NCI-H2029 (cell line): ENCODE measurements around the gene LETMD1.

Experiments
- DNase-seq: peaks from one replicate; lab custom pipeline; 2025; lab: John Stamatoyannopoulos, UW

Gene LETMD1

DNA sequence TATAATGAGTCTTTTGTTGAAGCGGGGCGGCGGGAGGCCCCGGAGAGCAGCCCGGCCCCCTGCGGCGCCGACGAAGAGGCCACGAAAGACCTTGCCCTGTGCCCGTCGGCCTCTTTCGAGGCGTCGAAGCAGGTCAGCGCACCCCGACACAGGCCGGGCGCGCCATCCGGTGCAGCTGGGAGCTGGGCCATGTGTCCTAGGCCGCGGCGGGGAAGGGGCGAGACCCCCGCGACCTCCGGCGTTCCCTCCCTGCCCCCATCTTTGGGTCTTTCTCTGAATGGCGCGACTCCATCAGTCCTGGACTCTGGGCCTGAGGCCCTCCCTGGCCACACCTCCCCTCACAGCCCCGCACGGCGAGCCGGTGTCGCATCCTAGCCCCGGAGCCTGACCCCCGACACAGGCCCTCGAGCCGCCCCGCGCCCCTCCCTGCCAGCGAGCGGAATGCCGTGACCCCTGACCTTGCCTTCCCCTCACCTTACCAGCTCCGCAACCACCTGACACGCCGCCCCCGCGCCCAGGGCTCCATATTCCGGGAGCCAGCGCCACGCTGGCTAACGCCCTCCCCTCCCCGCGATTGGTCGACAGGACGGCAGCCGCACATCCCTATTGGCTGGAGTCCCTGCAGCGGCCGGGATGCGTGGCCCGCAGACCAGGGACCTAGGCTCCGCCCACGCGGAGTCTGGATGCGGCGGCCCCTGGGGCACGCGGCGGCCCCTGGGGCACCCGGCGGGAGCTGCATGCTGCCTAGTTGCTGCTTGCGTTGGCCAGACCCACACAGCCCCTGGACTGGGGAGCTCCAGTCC, 22.1 kb upstream of the LETMD1 start, which contains the start of gene SLC11A2:
Gene SLC11A2 (minus strand): TSS at position 549 of the 803 bp plus-strand sequence. CDS start 15,656 bp downstream, outside the sequence.
- peak; percentile 95 for DNase-seq

GRCh38 chr12:51027342-51027835, 20.7 kb upstream of the LETMD1 start:
- DNase-seq: no peak

DNA sequence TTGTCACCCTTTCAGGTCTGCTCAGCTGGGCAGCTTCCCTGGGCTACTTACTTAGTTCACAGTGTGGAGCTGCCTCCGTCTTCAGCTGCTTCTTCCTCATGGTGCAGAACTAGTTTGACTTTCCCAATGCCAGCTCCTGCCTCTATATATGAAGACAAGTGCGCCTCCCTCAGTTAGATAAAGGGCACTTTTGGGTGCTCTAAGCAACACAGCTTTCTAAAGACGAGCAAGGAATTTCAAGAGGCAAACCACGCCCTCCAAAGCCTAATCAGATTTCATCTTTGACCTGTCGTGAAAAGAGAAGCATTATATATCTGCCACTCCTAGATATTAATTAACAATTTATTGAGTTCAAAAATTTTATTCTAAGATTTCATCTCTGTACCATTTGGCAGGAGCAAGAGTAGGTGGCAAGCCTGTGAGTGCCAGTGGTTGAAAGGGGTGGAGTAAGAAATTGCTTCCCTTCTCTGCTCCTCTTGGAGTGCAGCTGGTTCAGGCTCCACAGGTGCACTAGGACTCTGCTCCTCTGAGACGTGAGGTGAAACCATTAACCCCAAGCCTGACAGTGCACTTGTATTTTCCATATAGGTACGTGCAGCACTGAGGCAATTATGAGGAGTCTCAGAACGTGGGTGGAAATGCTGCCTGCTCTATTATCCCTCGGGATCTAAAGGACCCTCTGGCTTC, 19.9 kb upstream of the LETMD1 start:
- DNase-seq: no peak

DNA sequence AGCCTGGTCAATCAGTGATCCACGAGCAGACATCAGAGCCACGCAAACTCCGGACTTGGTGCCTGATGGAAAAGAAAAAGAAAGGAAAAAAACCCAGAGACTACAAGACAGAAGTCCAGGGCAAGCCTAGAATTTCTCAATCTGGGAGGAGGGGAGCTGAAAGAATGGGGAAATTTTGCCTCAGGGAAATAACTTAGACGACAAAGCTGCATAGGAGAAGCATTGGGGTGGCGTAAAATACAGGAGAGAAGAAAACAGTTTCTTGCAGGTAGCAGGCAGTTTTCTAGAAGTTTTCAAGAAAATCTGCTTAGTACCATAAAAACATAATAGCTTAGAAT, 19.3 kb upstream of the LETMD1 start:
- DNase-seq: no peak

GRCh38 chr12:51033048-51033447, 15.1 kb upstream of the LETMD1 start:
- DNase-seq: no peak

DNA sequence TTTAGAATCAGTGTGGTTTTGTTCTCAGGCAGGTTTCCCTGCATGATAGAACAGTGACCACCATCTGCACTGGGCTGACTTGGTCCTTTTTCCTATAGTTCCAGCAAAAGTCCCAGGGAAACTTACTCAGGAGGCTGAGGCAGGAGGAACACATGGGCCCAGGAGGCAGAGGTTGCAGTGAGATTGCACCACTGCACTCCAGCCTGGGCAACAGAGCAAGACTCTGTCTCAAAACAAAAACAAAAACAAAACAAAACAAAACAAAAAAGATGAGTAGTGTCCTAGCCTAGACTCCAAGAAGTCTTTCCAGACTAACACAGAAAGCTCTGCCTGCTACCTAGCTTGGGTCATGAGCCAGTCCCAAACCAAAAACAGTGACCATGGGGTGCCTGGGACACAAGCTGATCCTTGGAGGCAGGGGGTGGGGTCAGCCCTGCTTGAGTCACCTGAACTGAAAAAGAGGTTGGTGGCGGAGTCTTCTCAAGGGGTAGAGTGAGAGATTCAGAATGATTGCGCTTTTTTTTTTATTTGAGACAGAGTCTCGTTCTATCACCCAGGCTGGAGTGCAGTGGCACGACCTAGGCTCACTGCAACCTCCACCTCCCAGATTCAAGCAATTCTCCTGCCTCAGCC, 14.6 kb upstream of the LETMD1 start:
- DNase-seq: no peak

DNA sequence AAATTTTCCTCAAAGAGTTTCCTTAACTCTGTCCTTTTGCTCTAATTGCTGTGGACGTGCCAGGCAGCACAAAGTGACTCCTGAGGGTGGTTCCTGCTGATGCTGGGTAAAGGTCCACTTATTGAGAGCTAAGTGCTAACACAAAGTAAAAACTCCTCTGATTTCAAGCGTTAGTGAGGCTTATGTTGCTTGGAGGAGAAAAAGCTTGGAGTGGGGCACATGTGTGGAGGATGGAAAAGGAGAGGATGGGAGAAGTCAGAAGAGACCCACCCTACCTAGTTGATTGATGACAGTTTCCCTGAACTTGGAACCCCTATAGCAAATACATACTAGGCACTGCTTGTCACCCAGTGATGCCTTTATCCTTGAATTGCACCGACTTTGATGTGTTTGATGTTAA, 11.8 kb upstream of the LETMD1 start:
- DNase-seq: no peak

DNA sequence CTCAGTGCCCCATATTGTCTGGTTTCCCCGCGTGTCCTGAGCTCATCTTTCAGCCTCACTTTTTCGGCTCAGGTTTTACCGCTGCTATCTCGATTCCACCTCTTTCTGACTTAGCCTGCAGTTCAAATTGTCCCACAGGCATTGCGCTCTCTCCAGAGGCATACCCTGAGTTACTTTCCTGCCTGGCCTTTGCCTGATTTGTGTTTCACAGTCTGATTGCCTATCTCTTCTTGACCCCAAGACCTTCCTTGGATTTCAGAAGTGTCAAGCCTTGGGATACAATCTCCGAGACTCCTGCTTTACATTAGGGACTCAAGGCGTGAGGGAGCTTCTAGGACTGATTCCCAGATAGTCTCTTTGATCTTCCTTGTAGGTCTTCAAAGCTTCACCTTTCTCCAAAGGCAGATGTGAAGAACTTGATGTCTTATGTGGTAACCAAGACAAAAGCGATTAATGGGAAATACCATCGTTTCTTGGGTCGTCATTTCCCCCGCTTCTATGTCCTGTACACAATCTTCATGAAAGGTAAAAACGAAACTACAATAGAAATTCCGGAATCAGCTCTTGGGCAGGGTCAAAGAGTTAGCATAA, 629 bp downstream of the LETMD1 start:
- DNase-seq: no peak

DNA sequence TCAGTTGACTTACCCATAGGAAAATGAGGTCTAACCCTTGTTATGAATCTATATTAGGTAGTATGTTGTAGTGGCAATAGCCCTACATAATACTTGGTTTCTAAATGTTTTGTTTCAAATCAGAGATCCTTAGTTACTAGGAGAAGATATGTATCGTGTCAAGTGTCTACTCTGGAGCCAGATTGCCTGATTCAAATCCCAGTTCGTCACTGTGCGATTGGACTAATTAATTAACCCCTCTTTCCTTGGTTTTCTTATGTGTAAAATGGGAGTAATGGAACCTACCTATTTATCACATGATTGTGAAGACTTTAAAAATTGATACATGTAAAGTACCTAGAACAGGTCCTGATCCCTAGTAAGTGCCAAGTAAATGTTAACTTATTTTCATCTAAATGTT, 1.4 kb downstream of the LETMD1 start:
- no peak for DNase-seq

GRCh38 chr12:51051787-51052186, 3.7 kb downstream of the LETMD1 start:
- no peak for DNase-seq

DNA sequence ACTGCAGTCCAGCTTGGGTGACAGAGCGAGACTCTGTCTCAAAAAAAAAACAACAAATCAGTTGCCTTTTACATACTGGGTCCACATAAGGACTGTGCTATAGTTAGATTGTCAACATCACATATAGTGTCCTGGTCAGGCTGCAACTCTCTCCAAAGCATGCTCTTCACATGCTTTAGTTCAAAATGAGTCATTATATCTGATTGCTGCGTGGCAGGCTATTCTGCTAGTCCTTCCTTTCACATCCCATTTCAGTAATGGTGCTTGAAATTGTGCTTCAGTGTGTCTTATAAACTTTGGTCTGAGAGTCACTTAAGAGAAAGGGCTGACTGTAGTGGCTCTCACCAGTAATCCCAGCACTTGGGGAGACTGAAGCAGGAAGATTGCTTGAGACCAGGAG, 6.9 kb downstream of the LETMD1 start:
- DNase-seq: no peak

GRCh38 chr12:51056242-51056641, 8.1 kb downstream of the LETMD1 start:
- DNase-seq: no peak

DNA sequence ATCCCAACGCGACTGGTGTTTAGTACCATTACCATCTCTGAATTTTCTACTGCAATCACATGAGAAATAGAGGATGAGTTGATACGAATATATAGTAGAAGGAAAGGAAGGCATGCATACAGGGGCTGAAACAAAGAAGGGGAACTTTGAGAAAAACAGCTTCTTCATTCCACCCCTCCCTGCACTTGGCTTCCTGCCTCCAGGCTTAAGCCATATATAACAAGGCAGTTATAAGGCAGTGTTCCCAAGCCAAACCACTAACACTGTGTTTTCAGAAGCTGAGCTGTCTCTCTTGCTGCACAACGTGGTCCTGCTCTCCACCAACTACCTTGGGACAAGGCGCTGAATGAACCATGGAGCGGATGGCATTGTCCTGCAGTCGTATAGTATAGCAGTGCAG, 11.0 kb downstream of the LETMD1 start:
- DNase-seq: no peak

DNA sequence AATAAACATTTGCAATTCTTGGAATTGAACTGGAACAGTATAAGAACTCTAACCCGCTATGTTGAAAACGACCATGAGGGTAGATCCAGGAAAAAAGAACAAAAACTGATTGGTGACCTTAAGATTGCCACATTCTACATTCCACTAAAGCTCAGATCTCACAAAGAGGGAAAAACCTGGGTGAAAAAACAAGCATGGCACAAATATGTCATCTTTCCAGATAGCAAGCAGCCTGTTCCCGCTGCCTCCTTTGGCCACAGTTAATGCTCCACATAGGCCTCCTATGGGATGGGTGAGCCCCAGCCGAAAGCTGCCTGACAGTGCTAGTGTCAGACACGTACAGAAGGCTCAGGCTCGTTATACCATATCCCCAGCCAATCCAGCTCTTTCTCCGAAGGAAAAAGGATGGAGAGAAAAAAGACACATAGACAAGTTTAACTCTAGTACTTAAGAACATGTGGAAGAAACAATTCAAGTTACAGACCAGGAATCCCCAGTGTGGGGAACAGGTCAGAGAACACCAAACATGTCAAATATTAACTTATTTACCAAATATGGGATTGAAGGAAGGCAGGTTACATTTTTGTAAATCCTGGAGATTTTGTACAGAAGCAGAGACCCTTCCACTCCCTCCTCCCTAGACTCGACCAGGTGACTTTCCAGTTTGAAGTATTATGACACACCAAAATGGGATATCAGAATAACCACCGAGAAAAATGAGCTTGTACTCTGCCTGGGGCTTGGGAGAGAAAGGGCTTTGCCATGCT, 14.7 kb downstream of the LETMD1 start:
- DNase-seq: no peak

DNA sequence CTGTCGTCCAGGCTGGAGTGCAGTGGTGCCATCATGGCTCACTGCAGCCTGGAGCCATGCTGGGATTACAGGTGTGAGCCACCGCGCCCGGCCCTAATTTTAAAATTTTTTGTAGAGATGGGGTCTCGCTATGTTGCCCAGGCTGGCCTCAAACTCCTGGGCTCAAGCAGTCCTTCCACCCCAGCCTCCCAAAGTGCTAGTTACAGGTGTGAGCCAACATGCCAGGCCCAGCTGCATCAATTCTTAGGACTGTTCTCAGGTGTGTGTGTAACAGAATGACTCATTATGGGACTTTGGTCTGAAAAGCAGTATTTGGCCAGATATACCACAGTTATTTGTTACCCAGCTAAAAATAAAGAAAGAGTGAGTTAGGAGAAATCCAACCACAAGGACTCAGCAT, 17.4 kb downstream of the LETMD1 start:
- DNase-seq: no peak

GRCh38 chr12:51067229-51067628, 19.1 kb downstream of the LETMD1 start:
- DNase-seq: no peak

DNA sequence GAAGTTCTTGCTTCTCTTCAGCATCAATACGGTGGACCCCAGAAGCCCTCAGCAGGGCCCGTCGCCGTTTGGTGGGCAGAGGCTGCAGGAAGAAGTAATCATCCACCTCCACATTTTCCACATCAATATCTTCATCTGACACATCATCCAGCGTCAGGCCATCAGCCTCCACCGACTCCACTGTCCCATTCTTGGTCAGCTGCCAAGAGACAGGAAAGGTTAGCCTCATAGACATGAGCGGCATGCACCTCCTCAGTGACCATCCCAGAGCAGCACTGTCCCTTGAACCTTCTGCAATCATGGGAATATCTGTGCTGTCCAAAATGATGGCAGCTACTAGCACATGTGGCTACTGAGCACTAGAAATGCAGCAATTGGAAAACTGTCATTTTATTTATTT, 19.6 kb downstream of the LETMD1 start:
- no peak for DNase-seq

- no peak for DNase-seq
Observed at GRCh38 chr12:51070004-51070403, 21.9 kb downstream of the LETMD1 start.

DNA sequence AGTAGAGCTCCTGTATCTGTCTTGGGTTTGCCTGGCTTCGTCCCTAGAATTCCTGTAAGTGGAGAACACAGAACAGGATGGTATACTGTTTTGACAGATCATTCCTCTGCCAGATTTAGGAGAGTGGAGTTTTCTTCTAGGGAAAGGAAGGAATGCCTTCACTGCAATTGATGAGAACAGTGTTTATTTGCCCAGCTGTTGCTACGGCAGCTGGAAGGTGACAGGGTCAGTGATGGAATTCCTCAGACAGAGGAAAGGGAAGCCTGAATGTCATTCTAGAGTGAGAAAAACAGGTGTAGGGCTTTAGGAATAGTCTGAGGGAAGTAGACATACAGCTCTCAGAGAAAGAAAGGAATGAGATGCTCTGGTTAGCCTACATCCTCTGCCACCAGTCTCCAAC, 23.5 kb downstream of the LETMD1 start:
- DNase-seq: no peak

GRCh38 chr12:51075390-51075789, 27.3 kb downstream of the LETMD1 start:
- no peak for DNase-seq

GRCh38 chr12:51076236-51076930, 28.3 kb downstream of the LETMD1 start:
- no peak for DNase-seq
